MCF 10A (cell line): ENCODE results near the gene EIF4E1B. TPM values are rescaled to one million over a fixed set of nuclear protein-coding genes. Genes with fewer than 3 reads are reported as not detected.

Experiments used
- BruUV-seq: library from RNA; stranded (reverse); fragments of 400-500 nt; replicated peaks from 2 replicates; lab custom pipeline; 2021; lab: Mats Ljungman, UMichigan
- CTCF ChIA-PET: fragments of 300-600 bp; sonication (Branson Sonifier 250); formaldehyde crosslinking; extraction: SDS; loops from one replicate; lab custom pipeline; 2021; ENCODE audit warnings: antibody characterized with exemption, inconsistent platforms; lab: Yijun Ruan, JAX
- POLR2A ChIA-PET: fragments of 300-600, 350-650 bp; sonication (Branson Sonifier 250); formaldehyde crosslinking; extraction: SDS; loops from one replicate; lab custom pipeline; 2020; ENCODE audit warnings: antibody characterized with exemption, inconsistent platforms; lab: Yijun Ruan, JAX
- DNase-seq: peaks from one replicate; pipeline ENCODE4 v3.0.0-alpha.2; 2018; ENCODE audit not compliant: unreplicated experiment
- H3K27ac Mint-ChIP-seq: one replicate; pipeline ENCODE4 v1.8.0; 2022; ENCODE audit warnings: mild to moderate bottlenecking, low read depth, mixed read lengths; ENCODE audit not compliant: unreplicated experiment
- H3K27me3 Mint-ChIP-seq: one replicate; pipeline ENCODE4 v1.8.0; 2022; ENCODE audit warnings: mixed read lengths; ENCODE audit not compliant: insufficient read depth, unreplicated experiment
- H3K36me3 Mint-ChIP-seq: one replicate; pipeline ENCODE4 v1.8.0; 2022; ENCODE audit warnings: mild to moderate bottlenecking, moderate library complexity, mixed read lengths; ENCODE audit not compliant: insufficient read depth, unreplicated experiment
- H3K4me1 Mint-ChIP-seq: one replicate; pipeline ENCODE4 v1.8.0; 2022; ENCODE audit warnings: mixed read lengths; ENCODE audit not compliant: insufficient read depth, unreplicated experiment
- H3K4me3 Mint-ChIP-seq: one replicate; pipeline ENCODE4 v1.8.0; 2022; ENCODE audit warnings: mild to moderate bottlenecking, moderate library complexity, mixed read lengths; ENCODE audit not compliant: unreplicated experiment
- H3K9me3 Mint-ChIP-seq: one replicate; pipeline ENCODE4 v1.8.0; 2022; ENCODE audit warnings: mixed read lengths; ENCODE audit not compliant: unreplicated experiment
- CTCF ChIP-seq: fragments of 200-600 bp; IDR thresholded peaks from one replicate; pipeline ENCODE4 v1.8.0; 2022; ENCODE audit warnings: antibody characterized with exemption, mild to moderate bottlenecking; ENCODE audit not compliant: unreplicated experiment
- intact Hi-C: fragments of 100-400 bp; cut with micrococcal nuclease; formaldehyde crosslinking; loops from 2 replicates; pipeline ENCODE4 v1.14.1; 2022
- microRNA-seq: library from miRNA; unstranded; fragments of <30 nt; microRNA quantifications from one replicate; pipeline ENCODE4 v1.2.0, GENCODE V29; 2022
- total RNA-seq: library from RNA; stranded (reverse); gene quantifications from 2 replicates; pipeline ENCODE4 v1.2.3, GENCODE V29; 2022

The EIF4E1B gene
- total RNA-seq, 1 experiment from 2014 or later = not detected

- H3K27ac Mint-ChIP-seq = no peak overlapping the region
- intact Hi-C loops = no loop called here
- no peak overlapping the region for H3K4me3 Mint-ChIP-seq
- CTCF ChIA-PET = interaction anchor here (0.5 to 1.4 kb wide), 2 partner anchors 37 to 1233 kb away, joined by 3 read pairs; no protein-coding TSS in a partner anchor
- no peaks in the 10 kb centered on the region for H3K9me3 Mint-ChIP-seq
- peaks cover 8% of the 10 kb centered on the region for H3K4me1 Mint-ChIP-seq
- no peak for DNase-seq
- TF ChIP-seq CTCF = no peak
- peaks cover 89% of the 10 kb centered on the region for H3K27me3 Mint-ChIP-seq
- peaks cover 7% of the 10 kb centered on the region for H3K36me3 Mint-ChIP-seq
- BruUV-seq = no TSS peak
- POLR2A ChIA-PET = no interaction called here
Observed at GRCh38 chr5:176694631-176695030, 64.2 kb downstream of the EIF4E1B start.

GRCh38 chr5:176695073-176695472 lies 64.6 kb downstream of the EIF4E1B start:
- H3K36me3 Mint-ChIP-seq = peaks cover 7% of the 10 kb centered on the region
- no peak overlapping the region for H3K27ac Mint-ChIP-seq
- POLR2A ChIA-PET = no interaction called here
- no peak for DNase-seq
- BruUV-seq = no TSS peak
- no peak for TF ChIP-seq CTCF
- intact Hi-C loops = no loop called here
- H3K4me3 Mint-ChIP-seq = no peak overlapping the region
- CTCF ChIA-PET = no interaction called here
- H3K27me3 Mint-ChIP-seq = peaks cover 87% of the 10 kb centered on the region
- no peaks in the 10 kb centered on the region for H3K9me3 Mint-ChIP-seq
- H3K4me1 Mint-ChIP-seq = peaks cover 8% of the 10 kb centered on the region

Small RNAs within 50 kb of the gene (microRNA-seq; reads per million reads assigned to microRNA genes)
- not detected for gene MIR4281

Other genes with a start within 250 kb of the EIF4E1B start
- 90.9 and 134 TPM in 2 replicates for gene NOP16, start 242.1 kb upstream of the EIF4E1B start, total RNA-seq
- gene HIGD2A, start 241.9 kb upstream of the EIF4E1B start, total RNA-seq = 167 and 196 TPM in 2 replicates
- 333 and 339 TPM in 2 replicates for gene CLTB, start 214.1 kb upstream of the EIF4E1B start, total RNA-seq
- gene FAF2, start 182.3 kb upstream of the EIF4E1B start, total RNA-seq = 78.3 and 97.2 TPM in 2 replicates
- gene RNF44, start 93.3 kb upstream of the EIF4E1B start, total RNA-seq = 45.8 and 60.1 TPM in 2 replicates
- gene CDHR2, start 81.3 kb upstream of the EIF4E1B start, total RNA-seq = 0.09 and 0.39 TPM in 2 replicates
- 3.0 and 3.7 TPM in 2 replicates for gene GPRIN1, start 20.5 kb upstream of the EIF4E1B start, total RNA-seq
- not detected in 2 replicates for gene SNCB, start 141 bp upstream of the EIF4E1B start, total RNA-seq
- 36.7 and 47.5 TPM in 2 replicates for gene TSPAN17, start 16.8 kb downstream of the EIF4E1B start, total RNA-seq
- gene UNC5A, start 179.9 kb downstream of the EIF4E1B start, total RNA-seq = 0.22 and 0.51 TPM in 2 replicates